ENCODE results near the gene LZIC.

- TF ChIP-seq CTCF (IDR thresholded peaks at IDR 0.05; ENCODE audit: borderline replicate concordance, extremely low read depth, low read length, poor library complexity, severe bottlenecking) (no peak), EZH2 (IDR thresholded peaks at IDR 0.05; ENCODE audit: borderline replicate concordance, low read depth, low read length, severe bottlenecking) (no peak)
Measured at GRCh38 chr1:9942939-9943788, at the start of gene LZIC, which contains the start of gene NMNAT1.

Measured in DND-41 (cell line).